Adrenal gland (tissue), 12 donors: ENCODE data around the gene ARHGAP8. TPM values are rescaled to one million over a fixed set of nuclear protein-coding genes. Genes with fewer than 3 reads are reported as not detected.

ENCODE experiments used
- DNase-seq, 7 donors: peaks; one replicate each; pipeline ENCODE4 v3.0.0-alpha.2; 2019 to 2020
- H3K27ac ChIP-seq, 5 donors: fragments of 200-600 bp; sonication (generic) in 4 of 5; 1 replicate in 3 of 5; 2 replicates in 2 of 5; pipeline versions ENCODE4 v1.5.1 to v1.8.0; 2016 to 2020; ENCODE audit warnings: mild to moderate bottlenecking in 1 of 5
- H3K27me3 ChIP-seq: fragments of 200-600 bp; 2 replicates; pipeline ENCODE4 v1.8.0; 2021
- H3K36me3 ChIP-seq, 2 donors: fragments of 200-600 bp; replicated peaks in 1 of 2; 1 replicate in 1 of 2; 2 replicates in 1 of 2; pipeline versions ENCODE4 v1.5.1 to v1.8.0; 2018 to 2022
- H3K4me1 ChIP-seq, 2 donors: fragments of 200-600 bp; replicated peaks in 1 of 2; 1 replicate in 1 of 2; 2 replicates in 1 of 2; pipeline versions ENCODE4 v1.5.1 to v1.8.0; 2018 to 2021
- H3K4me3 ChIP-seq, 4 donors: fragments of 200-600 bp; sonication (generic) in 3 of 4; one replicate each; pipeline ENCODE4 v1.5.1; 2016 to 2018
- H3K9me3 ChIP-seq, 3 donors: fragments of 200-600 bp; sonication (generic) in 1 of 3; replicated peaks in 1 of 3; 1 replicate in 2 of 3; 2 replicates in 1 of 3; pipeline versions ENCODE4 v1.5.1 to v1.8.0; 2016 to 2021
- POLR2A ChIP-seq, 2 donors: fragments of 450-650 bp; IDR thresholded peaks; one replicate each; pipeline ENCODE4 v1.6.1; 2017; ENCODE audit warnings: antibody characterized with exemption in 2 of 2, mild to moderate bottlenecking in 2 of 2, moderate library complexity in 1 of 2
- WGBS, 4 donors: extraction: QIAGEN DNeasy Blood & Tissue Kit in 2 of 4; methylation state at CpG; one replicate each; pipeline versions ENCODE4 v1.1.5 to v1.1.7; 2013 to 2017; 5-methylcytosine and 5-hydroxymethylcytosine counted together
- intact Hi-C, 2 donors: fragments of 100-400 bp; cut with DNase I; formaldehyde crosslinking; loops; one replicate each; pipeline versions ENCODE4 v1.14.1 to v1.15.0; 2022 to 2023
- polyA plus RNA-seq, 3 donors: library from polyadenylated mRNA; stranded (reverse); fragments of 200-250 nt in 2 of 3; fragments of 350-450 nt in 1 of 3; fragmentation: Illumina TruSeq in 1 of 3; extraction: RNeasy Lipid Tissue Mini Kit (QIAGEN cat#74804) in 1 of 3; gene quantifications; one replicate each; pipeline ENCODE4 v1.2.3, GENCODE V29; 2013 to 2014
- total RNA-seq, 9 donors: library from RNA; depleted of rRNA in 4 of 9; stranded (reverse); fragments of >200 nt in 4 of 9; fragments of 120-200 nt in 1 of 9; fragmentation: NEBNext Ultra II Directional in 1 of 9; extraction: Animal tissue kit (Norgen Biotek cat#: 25700) in 1 of 9; gene quantifications; one replicate each; pipeline versions ENCODE4 v1.1.0 to v1.2.4, GENCODE V29; 2013 to 2023
- TF ChIP-seq, protein P1 (sequence below), 6 experiments: fragments of 450-650 bp in 4 of 6; fragments of 200-600 bp in 2 of 6; sonication (generic) in 1 of 6; IDR thresholded peaks; 1 replicate in 5 of 6; 2 replicates in 1 of 6; pipeline versions ENCODE4 v1.5.1 to v1.8.0; 2016 to 2021; ENCODE audit warnings: antibody characterized with exemption in 6 of 6, mild to moderate bottlenecking in 2 of 6, moderate library complexity in 1 of 6
- donor health status: healthy with polysubstance abuse.
- donor health status: Bipolar disorder and iron deficiency.
- donor health status: DM: yes; HTN: yes; CAD: no.
- donor health status: DM: no; HTN: no; CAD: no.
- donor health status: DM: no; HTN: no; CAD: no.
- donor health status: DM: yes; HTN: yes; CAD: no.

Gene ARHGAP8
- total and polyA plus RNA-seq, 12 donors = 0.12 to 17.8 (median 1.1) TPM

DNA sequence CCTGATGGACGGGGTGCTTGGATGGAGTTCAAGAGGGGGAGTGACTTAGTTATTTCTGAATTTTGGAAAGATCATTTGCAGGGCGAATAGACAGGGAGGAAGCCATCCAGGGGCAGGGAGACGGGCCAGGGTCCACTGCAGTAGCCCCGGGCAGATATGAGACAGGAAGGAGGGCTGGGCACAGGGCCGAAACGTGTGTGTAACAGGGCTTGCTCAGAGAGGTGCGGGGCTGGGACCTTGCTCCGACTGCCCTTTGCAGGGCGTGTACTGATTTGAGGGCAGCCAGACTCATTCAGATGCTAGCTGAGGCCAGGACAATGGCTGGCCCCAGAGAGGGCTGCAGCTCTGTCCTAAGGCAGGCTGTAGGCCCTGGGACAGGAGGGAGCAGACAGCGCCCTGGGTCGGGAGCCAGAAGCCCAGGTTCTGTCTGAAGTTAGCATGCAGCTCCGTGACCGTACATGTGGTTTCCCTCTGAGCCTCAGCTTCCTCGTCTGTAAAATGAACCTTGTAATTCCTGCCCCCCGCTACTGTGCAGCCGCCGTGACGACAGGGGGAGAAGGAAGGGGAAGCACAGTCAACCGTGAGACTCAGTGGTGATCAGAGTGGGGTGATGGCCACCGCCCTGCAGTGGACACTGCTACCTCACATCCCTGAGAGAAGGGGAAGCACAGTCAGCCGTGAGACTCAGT, 154.0 kb downstream of the ARHGAP8 start:
- DNase-seq = no peak
- peaks cover 0 to 6% (median 0%) of the 10 kb centered on the region in 3 donors for H3K9me3 ChIP-seq
- WGBS, 4 donors = 90 to 96% (median 93%) methylated on average over 13 to 21 of the region's 21 CpGs
- intact Hi-C loops = no loop called here
- H3K4me3 ChIP-seq = no peak overlapping the region
- no peaks in the 10 kb centered on the region for H3K27me3 ChIP-seq
- H3K36me3 ChIP-seq = no peaks in the 10 kb centered on the region
- H3K27ac ChIP-seq = no peak overlapping the region
- H3K4me1 ChIP-seq = no peaks in the 10 kb centered on the region
- no peak for TF ChIP-seq POLR2A (IDR thresholded peaks at IDR 0.05)
- TF ChIP-seq, protein P1, sequence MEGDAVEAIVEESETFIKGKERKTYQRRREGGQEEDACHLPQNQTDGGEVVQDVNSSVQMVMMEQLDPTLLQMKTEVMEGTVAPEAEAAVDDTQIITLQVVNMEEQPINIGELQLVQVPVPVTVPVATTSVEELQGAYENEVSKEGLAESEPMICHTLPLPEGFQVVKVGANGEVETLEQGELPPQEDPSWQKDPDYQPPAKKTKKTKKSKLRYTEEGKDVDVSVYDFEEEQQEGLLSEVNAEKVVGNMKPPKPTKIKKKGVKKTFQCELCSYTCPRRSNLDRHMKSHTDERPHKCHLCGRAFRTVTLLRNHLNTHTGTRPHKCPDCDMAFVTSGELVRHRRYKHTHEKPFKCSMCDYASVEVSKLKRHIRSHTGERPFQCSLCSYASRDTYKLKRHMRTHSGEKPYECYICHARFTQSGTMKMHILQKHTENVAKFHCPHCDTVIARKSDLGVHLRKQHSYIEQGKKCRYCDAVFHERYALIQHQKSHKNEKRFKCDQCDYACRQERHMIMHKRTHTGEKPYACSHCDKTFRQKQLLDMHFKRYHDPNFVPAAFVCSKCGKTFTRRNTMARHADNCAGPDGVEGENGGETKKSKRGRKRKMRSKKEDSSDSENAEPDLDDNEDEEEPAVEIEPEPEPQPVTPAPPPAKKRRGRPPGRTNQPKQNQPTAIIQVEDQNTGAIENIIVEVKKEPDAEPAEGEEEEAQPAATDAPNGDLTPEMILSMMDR (IDR thresholded peaks at IDR 0.05) = no peak

DNA sequence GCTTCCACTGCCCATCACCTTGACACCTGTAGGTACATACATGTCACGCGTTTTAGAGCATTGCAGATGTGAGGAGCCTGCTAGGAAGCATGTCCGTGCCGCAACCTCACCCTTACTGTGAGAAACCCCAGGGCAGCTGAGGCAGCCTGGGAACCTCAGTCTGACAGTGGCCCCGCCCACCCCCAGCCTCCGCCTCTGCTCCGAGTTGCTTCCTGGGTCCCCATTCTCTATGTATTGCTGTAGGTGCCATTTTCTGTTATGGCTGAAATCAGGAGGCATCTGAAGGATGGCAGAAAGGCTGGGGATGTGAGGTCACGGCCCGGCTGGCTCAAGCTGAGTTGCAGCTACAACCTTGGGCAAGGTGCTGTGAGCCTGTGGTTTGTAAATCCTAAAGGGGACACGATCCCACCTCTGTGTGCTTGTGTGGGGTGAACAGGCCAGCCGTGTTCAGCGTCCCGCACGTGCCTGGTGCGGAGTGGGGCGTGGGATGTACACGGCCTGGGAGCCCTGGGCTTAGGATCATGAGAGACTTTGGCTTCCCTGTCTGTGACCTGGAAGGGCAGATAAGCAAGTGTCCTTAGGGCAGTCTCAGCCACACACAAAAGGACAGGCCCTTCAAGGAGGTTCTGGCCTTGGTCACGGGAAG, 154.7 kb downstream of the ARHGAP8 start:
- whole genome bisulfite sequencing, 4 donors = 92 to 95% (median 94%) methylated on average over 12 to 18 of the region's 18 CpGs
- H3K4me1 ChIP-seq = no peaks in the 10 kb centered on the region
- H3K27ac ChIP-seq = no peak overlapping the region
- H3K27me3 ChIP-seq = no peaks in the 10 kb centered on the region
- H3K36me3 ChIP-seq = no peaks in the 10 kb centered on the region
- no peak overlapping the region for H3K4me3 ChIP-seq
- peak in 1 of 7 donors; percentile 9 for DNase-seq
- no peaks in the 10 kb centered on the region for H3K9me3 ChIP-seq
- intact Hi-C loops = no loop called here
- no peak for TF ChIP-seq POLR2A (IDR thresholded peaks at IDR 0.05)
- TF ChIP-seq, protein P1 (IDR thresholded peaks at IDR 0.05) = no peak

DNA sequence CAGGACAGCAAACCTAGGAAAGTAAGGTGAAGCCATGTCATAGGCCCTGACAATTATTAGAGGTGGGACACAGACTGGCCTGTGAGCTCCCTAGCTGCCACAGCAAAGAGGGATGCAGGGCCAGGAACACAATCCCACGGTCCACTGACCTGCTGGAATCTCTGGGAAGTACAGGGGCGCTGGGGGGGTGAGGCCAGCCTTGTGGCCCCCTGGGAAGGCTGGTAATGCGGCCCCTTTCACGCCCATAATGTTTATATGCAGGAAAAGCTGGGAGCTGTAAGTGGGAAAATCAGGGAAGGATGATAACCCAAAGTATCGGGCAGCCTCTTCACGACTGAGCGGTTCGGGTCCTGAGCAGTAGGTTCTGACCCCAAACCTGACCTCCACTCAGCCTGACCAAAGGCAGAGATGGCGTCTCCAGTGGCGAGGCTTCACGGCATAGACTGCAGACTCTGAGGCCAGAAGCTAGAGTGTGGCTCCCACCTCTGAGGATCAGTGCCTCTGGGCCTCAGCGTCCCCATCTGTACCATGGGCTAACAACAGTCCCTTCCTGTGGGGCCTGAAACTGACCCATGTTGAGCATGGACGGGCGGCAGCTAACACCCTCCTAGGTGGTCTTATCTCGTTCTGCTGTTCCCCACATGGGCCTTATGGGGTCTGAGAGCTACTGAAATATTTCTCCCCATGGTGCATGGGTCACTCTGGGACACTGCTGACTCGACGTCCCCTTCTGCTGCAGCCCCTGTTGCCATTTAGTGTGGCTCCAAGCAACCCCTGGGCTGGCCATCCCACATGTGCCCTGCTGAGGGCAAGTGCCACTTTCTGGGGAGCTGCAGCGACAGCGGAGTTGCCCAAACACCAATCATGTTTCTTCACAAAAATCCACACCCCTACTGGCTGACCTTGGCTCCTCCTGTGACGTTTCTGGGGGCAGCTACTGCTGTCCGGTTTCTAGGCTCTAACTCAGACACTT, 155.7 kb downstream of the ARHGAP8 start:
- WGBS, 4 donors = 77 to 90% (median 90%) methylated on average over 16 to 21 of the region's 21 CpGs
- Histone ChIP-seq H3K4me1 (no peaks in the 10 kb centered on the region), H3K9me3 (no peaks in the 10 kb centered on the region), H3K27me3 (no peaks in the 10 kb centered on the region), H3K36me3 (no peaks in the 10 kb centered on the region), H3K27ac (no peak overlapping the region), H3K4me3 (no peak overlapping the region)
- TF ChIP-seq, protein P1 (IDR thresholded peaks at IDR 0.05) = no peak
- TF ChIP-seq POLR2A (IDR thresholded peaks at IDR 0.05) = no peak
- peak in 1 of 7 donors; percentile 2 for DNase-seq
- intact Hi-C loops = no loop called here

DNA sequence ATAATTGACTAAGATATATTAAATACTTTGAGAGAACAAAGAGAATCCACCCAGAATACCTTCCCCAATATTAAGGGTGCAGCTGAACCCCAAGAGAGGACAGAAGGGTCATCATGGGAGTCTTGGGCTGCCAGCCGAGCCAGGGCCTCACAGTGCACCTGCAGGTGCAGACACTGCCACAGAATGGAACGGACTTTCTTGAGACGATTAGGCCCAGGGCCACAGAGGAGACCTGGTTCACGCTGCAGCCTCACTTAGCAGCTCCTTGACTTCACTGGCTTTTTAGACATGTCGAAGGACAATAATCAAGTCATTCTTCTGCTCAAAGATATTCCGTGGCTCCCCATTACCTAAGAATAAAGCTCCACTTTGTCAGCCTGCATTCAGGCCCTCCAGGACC, 156.9 kb downstream of the ARHGAP8 start:
- DNase-seq = no peak
- TF ChIP-seq, protein P1 (IDR thresholded peaks at IDR 0.05) = no peak
- no peak for TF ChIP-seq POLR2A (IDR thresholded peaks at IDR 0.05)
- H3K27me3 ChIP-seq = no peaks in the 10 kb centered on the region
- no peak overlapping the region for H3K4me3 ChIP-seq
- intact Hi-C loops = no loop called here
- no peaks in the 10 kb centered on the region for H3K36me3 ChIP-seq
- no peak overlapping the region for H3K27ac ChIP-seq
- 91 to 95% (median 93%) methylated on average over 6 of the region's 6 CpGs for WGBS, 4 donors
- H3K9me3 ChIP-seq = no peaks in the 10 kb centered on the region
- H3K4me1 ChIP-seq = no peaks in the 10 kb centered on the region
